Activated T-cell treated with anti-CD3 and anti-CD28 coated beads, Interleukin-2, amount 50 U/mL, for 1 hour (primary cell): Measurements from ENCODE around the gene MYO1H.
"Not testable (repeated sequence)": the region's sequence is repeated elsewhere in the genome, so short reads cannot be mapped to it uniquely, and the experiment has no call there.

Experiments used
- DNase-seq: peaks from one replicate; pipeline ENCODE4 v3.0.0-alpha.2; 2020

Gene MYO1H, protein sequence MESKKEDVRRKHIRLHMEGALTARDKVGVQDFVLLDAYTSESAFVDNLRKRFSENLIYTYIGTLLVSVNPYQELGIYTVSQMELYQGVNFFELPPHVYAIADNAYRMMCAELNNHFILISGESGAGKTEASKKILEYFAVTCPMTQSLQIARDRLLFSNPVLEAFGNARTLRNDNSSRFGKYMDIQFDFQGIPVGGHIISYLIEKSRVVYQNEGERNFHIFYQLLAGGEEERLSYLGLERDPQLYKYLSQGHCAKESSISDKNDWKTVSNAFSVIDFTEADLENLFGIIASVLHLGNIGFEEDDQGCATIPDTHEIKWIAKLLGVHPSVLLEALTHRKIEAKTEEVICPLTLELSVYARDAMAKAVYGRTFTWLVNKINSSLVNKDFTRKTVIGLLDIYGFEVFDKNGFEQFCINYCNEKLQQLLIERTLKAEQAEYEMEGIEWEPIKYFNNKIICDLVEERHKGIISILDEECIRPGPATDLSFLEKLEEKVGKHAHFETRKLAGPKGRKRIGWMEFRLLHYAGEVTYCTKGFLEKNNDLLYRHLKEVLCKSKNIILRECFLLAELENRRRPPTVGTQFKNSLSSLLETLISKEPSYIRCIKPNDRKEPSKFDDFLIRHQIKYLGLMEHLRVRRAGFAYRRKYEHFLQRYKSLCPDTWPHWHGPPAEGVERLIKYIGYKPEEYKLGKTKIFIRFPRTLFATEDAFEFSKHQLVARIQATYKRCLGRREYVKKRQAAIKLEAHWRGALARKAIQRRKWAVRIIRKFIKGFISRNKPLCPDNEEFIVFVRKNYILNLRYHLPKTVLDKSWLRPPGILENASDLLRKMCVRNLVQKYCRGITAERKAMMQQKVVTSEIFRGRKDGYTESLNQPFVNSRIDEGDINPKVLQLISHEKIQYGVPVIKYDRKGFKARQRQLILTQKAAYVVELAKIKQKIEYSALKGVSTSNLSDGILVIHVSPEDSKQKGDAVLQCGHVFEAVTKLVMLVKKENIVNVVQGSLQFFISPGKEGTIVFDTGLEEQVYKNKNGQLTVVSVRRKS

DNA sequence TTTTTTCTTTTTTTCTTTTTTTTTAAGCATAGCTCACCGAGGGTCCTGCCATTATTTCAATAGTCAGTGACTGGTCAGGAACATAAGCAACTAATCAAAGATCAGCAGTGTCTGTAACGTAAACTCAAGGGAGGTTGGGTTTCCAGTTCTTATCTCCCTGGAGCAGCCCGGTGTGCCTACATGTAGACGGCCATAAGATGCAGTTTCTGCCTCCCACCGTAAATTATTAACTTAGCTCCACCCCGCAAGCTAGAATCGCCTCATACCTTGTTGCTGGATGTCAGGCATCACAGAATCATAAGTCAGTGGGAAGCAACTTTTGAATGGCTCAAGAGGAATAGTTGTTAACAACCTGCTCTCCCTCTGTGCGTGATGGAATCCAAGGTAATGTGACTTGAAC is at the start of gene MYO1H:
Gene MYO1H (plus strand): TSS at position 312 of the 400 bp plus-strand sequence. CDS start 61 bp downstream, at position 373.
- DNase-seq: no peak

DNA sequence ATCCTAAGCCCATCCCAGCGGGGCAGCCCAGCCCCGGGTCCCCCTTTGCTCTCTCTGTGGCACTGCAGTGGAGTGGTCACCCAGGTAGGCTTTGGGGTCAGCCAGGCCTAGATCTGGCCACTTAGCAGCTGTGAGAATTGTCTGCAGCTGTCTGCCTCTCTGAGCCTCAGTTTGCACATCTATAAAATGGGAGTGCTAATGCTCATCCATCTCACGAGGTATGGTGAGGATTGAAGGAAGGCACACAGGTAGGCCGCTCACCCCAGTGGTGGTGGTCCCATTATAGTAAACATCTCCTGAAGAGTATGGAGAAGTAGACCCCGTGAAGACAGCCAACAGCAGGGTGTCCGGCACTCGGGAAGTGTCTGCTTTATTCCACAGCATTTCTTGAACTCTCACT is 47.9 kb upstream of the MYO1H start:
- DNase-seq: no peak

DNA sequence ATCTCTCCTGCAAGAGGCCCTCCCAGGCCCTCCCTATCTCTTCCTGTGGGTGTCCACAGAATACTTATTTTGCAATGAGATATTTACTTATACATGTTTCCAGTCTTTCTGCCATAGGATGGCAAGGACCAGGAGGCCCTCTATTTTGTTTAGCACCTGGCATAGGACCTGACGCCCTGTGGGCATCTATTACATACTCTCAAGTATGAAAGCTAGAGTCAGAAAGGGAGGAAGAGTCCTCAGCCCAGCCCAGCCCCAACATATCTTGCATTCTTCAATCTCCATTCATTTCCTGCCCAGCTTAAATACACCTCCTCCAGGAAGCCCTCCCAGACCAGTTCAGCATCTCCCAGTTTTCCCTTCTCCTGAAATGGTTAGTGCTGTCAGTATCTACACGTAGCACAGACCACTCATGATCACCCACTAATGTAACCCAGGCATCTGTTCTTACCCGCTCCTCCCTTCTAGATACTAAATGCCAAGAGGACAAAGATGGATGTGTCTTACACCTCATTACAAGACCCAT is 46.0 kb upstream of the MYO1H start:
- DNase-seq: no peak

DNA sequence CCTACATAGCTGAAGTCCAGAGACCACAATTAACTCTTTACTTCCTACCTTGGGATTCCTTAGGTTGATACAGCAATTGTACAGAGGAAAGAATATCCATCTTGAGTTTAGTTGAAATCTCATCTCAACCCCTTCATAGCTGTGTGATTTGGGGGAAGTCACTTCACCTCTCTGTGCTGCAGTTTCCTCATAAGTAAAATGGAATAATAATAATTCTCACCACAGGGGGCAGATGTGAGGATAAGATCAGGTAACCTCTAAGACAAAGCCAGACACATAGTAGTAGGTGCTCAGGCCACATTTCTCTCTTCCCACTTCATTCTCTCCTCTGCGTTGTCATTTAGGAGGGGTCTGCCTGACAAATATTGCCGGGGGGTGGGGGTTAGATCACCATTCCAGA is 45.3 kb upstream of the MYO1H start:
- no peak for DNase-seq

DNA sequence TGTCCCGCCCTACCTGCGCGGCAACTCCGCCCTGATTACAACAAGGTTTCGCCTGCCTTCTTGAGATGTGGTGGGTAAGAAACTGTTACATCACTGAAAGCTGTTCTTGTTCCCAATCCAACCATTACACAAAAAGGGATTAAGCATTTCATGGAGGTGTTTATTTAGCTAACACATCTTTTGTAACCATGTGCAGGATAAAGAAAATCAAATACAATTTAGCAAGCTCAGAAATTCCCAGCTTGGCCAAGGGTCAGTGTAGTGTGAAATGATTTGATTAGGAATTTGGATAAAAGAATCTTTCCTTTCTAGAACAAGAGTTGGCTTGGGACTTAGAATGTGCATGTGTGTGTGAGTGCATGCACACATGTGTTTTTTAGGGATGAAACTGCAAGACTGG is 44.9 kb upstream of the MYO1H start:
- no peak for DNase-seq

DNA sequence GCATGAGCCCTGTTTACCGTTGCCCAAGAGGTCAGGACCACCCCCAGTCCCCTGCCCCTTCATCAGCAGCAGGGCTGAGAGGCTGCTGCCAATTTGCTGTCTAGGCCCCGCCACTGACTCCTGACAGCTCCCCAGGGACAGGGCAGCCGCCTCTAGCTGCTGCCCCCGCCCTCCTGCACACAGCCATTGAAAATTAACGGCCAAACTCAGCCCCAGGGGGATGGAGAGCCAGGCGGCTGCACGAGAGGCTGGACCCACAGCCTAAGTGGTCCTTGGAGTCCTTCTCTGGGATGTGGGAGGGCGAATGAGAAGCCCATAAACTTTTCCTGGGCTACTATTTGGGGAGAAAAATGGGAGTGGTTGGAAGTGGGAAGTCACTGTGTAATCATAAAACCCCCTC is 43.2 kb upstream of the MYO1H start:
- DNase-seq: no peak

DNA sequence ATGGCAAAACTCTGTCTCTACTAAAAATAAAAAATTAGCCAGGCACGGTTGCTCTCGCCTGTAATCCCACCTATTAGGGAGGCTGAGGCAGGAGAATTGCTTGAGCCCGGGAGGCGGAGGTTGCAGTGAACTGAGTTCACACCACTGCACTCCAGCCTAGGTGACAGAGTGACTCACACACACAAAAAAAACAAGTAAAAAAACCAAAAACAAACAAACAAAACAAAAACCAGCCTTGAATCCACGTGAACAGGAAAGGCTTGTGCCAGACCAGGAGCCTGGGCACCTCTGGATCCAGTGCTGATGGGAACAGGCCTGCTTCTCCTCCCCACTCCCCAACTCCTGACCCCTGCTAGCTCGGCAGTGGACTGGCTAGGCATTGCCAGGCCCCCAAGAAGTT is 42.2 kb upstream of the MYO1H start:
- DNase-seq: no peak

DNA sequence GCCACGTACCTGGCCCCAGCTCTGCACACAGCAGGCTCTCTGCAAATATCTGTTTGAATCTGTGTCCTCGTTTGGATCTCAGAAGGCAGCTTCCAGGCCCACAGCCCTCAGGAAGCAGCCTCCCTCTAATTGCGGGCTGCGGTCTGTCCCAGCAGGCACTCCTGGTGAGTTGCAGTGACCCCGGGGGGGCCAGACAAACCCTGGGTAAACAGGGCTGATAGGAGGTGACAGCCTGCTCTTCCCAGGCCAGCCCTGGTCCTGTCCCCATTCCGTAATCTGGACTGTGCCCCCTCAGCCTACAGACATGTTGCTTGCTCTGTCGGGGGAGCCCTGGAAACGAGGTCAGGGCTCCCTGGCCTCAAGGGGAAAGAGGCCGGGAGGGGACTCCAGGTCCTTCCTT is 40.6 kb upstream of the MYO1H start:
- DNase-seq: no peak

DNA sequence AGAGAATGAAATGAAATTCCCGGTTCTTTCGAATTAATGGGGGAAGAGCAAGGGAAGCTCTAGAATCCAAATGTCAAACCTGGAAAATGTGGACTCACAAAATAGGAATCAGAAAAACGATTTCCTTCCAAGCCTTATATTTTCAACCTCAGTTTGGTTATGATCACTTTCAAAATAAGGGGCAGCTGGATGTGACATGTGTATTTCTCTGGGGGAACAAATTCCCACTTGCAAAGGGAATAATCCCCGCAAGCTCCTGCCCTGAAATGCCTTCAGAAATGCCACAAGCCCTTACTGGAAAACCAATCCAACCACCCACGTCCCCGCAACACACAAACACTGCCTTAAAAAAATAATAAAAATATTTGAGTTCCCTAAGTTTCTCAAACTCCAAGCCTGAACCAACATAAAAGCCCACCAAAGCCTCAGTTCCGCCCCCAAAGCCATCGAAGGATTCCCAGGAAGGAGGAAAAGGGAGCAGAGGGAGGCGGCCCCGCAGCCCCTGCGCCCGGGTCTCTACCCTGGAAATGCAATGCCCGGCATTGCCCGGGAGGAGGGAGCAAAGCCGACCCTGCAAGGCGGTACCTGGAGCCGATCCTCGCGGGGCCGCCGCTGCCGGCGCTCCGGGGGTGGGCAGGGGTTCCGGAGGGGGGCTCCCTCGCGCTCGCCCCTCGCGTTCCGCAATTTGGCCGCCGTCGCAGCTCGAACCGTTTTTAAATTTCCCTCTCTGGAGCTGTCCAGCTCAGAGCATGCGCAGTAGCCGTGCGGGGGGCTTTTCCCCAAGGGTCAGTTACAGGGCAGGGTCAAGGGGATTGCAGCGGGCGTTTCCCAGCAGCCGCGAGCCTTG is 38.9 kb upstream of the MYO1H start, which contains the start of gene FOXN4:
Gene FOXN4 (minus strand): TSS at position 751 of the 847 bp plus-strand sequence. CDS start 963 bp downstream, outside the sequence.
- no peak for DNase-seq

DNA sequence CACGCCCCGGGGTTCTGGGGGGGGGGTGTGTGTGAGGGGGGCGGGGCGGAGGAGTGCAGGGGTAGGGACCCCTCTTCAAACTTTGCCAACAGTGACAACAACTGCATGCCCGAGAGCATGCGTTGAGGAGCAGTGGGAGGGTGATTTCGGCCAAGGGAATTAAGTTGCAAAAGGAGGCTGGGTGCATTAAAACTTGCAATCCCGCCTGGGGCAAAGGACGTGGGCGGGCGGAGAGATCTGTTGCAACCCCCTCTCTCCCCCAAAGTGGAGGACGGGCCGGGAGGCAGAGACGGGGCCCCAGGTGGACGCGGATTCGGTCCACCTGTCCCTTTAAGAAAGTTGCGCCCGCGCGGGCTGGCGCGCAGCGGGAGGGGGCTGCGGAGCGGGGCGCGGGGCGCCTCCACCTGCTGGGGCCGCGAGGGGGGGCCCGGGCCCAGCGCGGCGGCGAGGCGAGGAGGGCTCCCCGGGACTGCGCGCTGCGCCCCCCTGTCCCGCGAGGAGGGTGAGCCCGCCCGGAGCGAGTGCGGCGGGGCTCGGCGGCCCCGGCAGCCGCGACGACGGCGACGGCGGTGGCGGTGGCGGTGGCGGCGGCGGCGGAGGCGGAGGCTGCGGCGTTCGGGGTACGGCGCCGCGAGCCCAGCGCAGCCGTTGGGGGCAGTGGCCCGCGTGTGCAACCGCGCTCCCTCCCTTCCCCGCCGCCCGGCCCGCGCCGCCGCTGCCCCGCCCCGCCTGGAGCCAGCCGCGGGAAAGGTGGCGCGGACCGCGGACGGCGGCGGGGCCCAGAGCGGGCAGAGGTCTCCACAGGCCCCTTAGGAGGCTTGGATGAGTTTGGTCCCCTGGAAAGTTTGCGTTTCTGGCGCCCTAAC is 38.1 kb upstream of the MYO1H start:
- DNase-seq: no peak

DNA sequence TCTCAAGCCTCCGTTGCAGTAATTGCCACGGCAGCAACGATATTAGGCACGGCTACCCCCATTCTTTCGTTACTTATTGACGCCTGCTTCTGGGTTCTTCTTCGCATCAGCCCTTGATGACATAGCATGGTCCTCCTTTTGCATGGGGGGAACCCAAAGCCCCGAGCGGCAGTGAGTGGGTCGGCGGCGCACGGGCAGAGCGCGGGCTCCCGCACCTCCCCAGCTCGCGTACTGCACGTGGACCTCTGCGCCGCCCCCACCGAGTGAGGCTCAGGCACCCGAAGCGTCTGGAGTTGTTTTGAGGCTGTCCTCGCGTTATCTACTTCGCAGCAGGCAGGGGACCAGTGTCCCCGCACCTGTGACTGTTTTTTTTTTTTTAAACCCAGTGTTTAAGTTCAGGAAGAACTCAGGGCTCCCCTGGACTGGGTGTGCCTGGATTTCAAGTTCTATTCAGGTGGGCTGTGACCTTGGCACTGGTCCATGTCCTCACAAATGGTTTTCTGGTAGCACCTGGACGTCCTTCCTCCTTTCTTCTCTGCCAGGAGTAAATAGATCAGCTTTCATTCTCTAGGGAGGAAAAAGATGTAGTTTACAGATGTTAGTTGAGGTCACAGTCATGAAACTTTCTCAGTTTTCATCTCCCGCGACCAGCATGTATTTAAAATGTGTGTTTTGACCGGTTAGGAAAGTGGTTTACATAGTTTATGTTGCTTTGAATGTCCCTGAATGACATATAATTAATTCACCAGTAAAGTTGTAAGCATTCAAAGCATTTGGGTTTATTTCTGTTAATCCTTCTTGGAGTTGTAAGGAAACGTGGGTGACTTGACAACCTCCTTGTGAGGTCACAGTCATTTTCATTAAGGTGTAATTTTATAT is 37.2 kb upstream of the MYO1H start:
- no peak for DNase-seq

DNA sequence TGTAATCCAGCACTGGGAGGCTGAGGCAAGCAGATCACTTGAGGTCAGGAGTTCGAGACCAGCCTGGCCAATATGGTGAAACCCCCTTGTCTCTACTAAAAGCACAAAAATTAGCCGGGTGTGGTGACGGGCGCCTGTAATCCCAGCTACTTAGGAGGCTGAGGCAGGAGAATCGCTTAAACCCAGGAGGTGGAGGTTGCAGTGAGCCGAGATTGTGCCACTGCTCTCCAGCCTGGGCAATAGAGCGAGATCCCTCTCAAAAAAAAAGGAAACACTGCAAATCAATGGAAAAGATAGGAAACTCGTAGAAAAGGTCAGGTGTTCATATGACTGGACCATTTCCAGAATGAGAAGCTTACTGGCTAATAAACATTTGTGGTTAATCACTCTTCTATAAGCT is 26.4 kb upstream of the MYO1H start:
- not testable (repeated sequence) for DNase-seq

DNA sequence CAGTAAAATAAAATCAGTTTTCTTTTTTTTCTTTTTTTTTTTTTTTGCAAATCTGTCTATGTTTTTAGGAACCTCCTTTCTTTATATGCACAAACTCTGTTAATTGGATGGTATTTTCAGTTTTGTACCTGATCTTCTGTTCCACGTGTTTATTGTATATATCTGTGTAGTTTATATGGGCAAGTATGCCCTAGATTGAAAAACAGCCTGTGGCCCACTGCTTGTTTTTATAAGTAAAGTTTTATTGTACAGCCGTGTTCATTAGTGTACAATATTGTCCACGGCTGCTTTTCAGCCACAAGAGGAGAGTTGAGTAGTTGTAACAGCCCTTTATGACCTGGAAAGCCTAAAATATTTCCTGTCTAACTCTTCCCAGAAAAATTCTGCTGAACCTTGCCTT is 18.7 kb upstream of the MYO1H start:
- DNase-seq: no peak

DNA sequence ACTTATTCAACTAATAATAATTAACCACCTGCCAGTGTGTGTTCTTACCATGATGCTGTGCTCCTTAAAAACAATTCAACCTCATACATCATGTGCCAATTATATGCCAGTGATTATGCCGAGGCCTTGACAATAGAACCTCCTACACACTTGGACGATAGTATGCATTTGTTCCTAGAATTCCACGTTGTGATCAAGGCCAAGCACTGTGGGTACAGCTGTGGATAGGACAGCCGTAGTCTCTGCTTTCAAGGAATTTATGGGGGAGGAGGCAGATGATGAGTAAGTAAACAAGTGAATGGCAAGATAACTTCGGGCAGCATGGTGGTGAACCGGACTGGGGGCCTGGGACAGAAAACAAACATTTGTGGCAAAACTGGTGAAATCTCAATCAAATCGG is 18.0 kb upstream of the MYO1H start:
- DNase-seq: no peak

DNA sequence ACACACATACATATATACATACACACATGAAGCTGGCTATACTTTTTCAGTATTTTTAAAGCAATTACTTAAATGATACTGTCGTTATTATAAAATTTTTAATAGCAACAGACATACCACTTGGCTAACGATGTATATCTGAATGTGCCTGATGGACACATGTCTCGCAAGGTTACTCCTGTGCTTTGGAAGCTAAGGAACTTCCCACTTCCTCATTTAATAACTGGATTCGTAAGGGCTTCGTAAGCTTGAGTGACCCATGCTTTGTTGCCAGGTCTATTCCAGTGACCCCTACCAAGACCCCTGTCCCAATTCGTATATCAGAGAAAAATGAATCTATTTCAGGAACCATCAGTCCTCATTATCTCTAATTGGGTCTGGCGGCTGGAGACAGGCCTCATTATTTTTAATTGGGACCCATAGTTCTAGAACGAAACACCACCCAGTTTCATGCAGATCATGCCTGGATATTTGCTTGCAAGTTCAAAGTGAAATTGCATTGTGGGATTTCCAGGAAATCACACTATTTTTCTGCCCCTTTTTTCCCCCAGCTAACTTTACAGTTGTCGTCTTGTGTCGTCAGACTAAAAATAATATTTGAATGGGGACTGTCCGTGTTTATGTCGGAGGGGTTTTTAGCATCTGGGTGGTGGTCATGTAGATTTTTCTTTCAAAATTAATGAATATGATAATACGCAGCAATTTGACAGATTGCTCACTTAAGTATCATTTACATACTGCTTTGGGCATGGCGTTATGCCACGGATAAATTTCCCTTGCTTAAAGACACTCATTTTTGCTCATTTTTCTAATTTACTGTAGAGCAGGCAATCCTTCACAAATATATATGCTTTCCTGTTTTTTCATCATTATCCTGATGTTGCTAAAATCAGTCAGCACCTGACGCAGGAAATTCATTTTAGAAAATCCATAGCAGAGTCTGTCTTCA is 17.1 kb upstream of the MYO1H start:
- no peak for DNase-seq

DNA sequence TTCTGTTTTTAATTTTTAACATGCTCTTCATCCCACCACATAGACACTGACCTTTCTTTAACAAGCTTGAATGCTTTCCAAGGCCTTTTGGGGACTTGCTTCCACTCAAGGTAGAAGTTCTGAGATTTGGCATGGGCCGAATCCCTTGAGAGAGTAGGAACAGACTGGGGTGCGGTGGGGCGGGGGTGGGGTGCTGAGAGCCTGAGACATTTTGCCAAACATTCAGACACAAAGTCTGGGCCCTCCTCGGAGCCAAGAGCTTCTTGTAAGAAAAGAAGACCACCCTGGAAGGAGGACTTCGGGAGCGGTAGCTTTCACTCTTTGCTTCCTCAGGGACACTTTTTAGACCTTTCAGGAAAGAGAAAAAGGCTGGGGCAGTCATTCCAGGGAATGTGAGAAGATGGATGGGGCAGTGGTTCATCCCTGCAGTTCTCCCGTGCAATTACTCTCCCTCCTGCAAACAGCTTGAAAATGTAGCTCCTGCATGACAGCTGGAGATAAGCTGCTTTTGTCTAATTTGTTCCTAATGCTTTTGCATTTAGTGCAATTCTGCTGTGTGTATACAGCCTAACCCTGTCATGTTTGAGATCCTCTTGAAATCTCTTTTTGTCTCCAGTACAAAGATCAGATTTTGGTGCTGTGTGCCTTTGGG is 16.3 kb upstream of the MYO1H start:
- DNase-seq: no peak

DNA sequence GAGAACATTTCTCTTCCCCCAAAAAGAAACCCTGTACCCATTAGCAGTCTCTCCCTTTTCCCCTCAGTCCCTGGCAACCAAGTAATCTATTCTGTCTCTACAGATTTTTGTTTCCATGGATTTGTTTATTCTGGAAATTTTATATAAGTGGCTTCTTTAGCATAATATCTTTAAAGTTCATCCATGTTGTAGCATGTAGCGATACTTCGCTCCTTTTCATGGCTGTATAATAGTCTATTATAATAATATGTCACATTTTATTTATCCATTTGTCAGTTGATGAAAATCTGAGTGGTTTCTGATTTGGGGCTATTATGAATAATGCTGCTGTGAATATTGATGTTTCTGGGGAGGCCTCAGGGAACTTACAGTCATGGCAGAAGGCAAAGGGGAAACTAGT is 12.8 kb upstream of the MYO1H start:
- no peak for DNase-seq

DNA sequence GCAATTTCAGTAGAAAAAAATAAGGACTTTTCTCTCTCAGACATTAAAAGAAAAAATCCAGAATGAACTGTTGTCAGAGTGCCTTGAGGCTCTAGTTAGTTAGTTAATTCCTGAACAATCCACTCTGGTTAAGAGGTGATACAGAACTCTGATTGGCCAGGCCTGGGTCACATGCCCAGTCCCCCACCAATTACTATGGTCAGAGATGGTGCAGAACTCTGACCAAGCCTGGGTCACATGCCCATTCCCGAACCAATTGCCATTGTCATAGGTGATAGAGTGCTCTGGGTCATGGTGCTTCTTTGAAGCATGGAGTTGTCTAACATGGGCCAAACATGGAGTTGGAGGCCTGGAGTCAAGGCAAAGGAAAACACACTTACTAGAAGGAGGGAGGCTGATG is 11.1 kb upstream of the MYO1H start:
- no peak for DNase-seq

DNA sequence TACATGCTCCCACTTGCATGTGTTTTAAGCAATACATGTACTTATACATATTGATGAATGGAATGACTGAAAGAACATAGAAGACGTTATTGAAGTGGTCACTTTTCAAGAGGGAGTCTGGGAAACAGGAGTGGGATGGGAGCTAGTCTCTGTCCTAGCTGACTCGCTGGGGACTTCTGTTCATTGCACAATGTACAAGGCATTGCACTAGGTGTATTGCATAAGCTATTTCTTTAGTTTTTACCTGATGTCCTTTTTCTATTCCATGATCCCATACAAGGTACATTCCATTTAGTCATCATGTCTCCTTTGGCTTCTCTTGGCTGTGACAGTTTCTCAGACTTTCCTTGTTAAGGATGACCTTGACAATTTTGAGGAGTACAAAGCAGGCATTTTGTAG is 4.0 kb upstream of the MYO1H start:
- no peak for DNase-seq
